HG03439 (cell line): ENCODE results near the gene TEKT2.

Source experiments
- ATAC-seq: cut with Tn5 transposase; IDR thresholded peaks from one replicate; pipeline ENCODE4 v1.9.1; 2021; ENCODE audit warnings: mild to moderate bottlenecking, moderate library complexity; ENCODE audit not compliant: unreplicated experiment

TEKT2 gene

DNA sequence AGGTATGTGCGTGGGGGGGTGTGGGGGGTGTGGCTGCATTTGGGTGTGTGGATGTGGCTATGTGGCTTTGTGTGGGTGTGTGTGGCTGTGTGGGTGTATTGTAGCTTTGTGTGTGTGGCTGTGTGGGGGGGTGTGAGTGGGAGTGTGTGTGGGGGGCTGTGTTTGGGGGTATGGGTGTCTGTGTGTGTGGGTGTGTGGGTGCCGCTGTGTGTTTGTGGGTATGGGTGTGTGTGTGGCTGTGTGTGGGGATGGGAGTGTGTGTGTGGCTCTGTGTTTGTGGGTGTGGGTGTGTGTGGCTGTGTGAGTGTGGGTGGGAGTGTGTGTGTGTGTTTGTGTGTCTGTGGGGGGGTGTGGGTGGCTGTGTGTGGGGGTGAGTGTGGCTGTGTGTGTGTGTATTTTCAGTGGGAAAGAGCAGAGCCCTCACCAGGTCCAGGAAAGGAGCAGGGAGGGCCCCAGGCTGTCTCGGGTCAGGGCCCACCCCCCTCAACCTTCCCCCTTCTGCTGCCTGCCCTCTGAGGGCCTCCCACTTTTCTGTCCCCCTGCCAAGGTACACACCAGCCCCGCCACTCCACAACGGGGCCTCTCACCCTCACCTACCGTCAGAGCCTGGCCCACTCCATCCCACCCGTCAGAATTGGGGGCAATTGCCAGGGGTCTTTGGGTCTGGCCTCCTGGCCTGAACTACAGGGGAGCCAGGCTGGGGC is 43.1 kb downstream of the TEKT2 start:
- ATAC-seq, result no peak

DNA sequence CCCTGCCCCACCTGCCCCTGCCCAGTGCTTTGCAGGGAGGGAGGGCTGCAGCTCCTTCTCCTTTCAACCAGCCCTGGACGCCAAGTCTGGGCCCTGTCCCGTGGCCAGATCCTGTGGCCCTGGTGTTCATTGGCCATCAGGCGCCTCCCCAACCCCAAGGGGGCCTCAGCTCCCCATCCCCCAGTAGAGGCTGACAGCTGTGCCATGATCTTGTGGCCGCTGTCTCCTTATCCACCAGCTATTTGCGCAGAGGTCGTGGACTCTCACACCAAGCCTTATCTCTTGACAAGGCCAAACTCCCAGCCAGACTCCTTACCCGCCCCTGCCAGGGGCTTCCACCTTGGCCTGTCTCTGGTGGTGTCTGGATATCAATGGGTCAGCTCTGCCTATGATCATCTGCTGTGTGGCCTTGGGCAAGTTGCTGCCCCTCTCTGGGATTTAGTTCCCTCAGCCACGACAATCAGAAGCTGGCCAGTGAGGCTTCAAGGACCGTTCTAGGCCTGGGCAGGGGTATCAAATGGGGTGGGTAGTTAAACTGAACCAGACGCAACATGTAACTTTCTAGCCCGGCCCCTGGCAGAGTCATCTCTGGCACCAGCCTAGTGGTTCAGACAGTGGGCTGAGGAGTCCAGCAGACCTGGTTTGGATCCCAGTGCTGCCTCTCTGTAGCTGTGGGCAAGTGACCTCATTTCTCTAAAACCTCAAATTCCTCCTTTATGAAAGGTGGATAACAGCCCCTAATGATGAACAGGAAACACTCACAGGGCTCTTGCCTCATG is 44.4 kb downstream of the TEKT2 start:
- no peak for ATAC-seq

GRCh38 chr1:36128905-36129206 is 45.0 kb downstream of the TEKT2 start:
- no peak for ATAC-seq

DNA sequence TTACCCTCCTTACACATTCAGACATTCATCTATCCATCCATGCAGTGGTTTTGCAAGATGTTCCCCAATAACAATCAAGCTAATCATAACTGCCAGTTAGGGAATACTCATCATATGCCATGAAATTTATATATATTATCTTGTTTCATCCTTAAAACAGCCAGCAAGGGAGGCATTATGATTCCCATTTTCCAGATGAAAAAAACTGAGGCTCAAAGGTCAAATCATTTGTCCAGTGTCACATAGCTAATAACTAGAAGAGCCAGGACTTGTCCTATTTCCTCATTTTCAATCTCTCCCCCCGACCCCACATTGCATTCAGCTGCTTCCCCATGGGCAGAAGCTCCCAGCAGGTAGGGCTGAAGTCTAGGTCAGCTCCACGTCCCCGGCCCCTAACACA is 48.1 kb downstream of the TEKT2 start:
- ATAC-seq, result no peak

DNA sequence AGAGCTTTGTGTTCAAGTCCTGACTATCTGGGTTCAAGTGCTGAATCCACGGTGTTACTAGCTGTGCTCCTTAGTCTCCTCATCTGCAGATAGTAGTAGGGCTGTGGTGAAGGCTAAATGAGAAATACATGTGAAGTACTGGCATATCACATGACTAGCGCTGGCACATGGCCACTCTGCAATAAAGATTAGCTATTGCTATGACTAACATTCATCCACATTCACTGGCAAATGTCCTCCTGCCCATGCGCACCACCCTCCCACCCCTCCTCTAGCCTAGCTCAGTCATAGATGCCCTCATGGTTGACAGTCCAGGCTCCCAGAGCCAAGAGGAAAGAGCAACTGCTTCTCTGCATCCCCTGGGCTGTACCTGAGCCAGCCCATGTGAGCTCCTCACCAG is 49.6 kb downstream of the TEKT2 start:
- no peak for ATAC-seq

DNA sequence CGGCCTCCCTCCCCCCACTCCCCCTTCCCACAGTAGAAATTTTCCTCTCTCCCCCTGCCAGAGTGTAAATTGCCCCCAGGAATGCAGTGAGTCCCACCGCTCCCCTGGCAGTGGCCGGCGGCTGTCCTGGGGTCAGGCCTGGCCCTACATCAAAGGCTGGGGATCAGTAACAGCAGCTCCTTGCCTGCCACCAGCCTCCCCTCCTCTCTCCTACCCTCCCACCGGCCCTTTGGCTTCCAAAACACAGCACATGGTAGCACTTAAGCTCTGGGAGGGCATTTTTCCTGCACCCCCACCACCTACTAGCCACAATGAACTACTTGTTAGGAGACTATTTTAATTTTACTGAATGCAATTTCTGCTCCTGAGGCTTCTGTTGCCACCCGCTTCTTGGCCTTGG is 50.1 kb downstream of the TEKT2 start:
- no peak for ATAC-seq

DNA sequence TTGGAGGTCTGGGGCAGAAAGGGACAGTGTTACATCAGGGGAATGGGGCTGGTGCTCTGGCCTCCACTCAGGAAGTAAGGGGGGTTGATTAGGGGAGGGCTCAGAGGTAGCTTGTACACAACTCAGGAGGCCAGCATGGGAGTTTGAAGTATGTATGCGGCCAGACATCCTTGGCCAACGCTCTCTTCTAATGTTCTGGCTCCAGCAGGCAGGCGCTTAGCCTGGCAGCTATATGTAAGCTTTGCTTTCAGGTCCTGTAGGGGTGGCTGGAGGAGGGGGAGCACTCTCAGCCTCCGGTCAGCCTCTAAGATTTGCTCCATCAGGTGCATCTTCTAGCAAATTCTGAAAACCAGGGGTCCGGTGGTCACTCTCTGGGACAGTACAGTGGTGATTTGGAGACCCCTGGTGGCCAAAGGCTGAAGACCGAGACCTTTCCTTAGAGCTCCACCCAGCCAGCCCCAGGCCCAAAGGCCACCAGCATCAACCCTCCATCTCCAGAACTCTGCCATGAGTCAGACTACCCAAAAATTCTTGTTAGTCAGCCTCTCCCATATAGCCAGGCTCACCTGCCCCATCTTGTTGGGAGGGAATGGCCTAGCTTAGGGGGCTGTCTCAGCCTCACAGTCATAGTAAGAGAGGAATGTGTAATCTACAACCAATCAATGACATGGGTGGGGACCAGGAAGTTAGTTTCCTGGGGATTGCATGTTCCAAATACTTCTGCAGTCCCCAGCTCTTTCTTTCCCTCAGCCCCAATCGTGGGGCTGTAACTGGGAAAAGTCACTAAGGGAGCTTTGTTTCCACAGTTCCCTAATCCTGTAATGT is 50.8 kb downstream of the TEKT2 start:
- no peak for ATAC-seq

- no peak for ATAC-seq
Observed at GRCh38 chr1:36135330-36135667, 51.4 kb downstream of the TEKT2 start.

DNA sequence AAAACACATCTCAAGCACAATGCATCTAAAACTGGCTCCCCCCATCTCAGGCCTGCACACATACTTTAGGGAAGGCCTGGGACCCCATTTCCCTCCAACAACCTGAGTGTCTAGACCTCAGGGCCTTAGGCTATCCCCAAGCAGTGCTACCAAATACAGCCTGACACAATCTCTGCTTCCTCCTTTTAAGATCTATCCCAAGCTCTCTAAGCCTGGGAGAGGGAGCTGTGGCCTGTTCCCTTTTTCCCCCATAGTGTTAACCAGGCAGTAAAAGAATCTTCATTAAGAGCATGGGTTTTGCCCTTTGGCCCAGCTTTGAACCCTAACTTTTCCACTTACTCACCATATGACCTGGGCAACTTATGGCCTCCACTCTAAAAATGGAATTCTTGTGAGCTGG is 51.9 kb downstream of the TEKT2 start:
- no peak for ATAC-seq

DNA sequence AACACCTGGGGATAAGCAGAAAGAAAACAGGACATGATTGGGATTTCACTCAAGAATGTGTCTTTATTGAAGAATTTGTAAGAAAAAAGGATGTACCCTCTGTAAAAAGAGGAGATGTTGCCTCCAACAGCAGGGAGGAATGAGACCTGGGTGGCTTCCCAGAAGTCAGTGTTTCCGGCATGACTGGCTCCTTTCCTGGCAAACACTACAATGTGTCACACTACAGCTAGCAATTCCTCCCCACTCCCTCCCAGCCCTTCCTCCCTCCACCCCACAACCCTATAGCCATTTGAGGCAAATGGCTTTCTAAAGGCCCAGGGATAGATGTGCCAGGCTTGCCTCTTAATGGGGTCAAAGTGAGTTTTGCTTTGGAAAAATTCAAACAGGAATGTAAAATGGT is 52.6 kb downstream of the TEKT2 start:
- no peak for ATAC-seq

- ATAC-seq, result no peak
Observed at GRCh38 chr1:36137226-36137625, 53.3 kb downstream of the TEKT2 start.

DNA sequence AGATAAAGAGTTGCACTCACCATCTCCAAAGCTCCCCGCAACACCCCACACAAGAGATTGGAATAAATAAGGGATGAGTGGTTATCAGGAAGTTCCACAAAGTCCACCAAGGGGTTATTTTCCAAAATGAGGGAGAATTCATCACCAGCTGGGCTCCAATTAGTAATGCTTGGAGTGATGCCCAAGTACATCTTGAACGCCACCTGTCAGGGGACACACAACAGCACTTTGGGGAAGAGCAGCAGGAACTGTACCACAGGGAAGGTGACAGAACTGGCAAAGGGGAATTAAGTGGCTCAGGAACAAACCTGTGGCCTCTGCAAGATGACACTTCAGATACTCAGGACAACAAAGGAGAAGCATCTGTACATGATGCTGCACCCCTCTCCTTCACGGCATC is 53.9 kb downstream of the TEKT2 start:
- no peak for ATAC-seq
